ENCODE results near the gene RPA3.

DNA sequence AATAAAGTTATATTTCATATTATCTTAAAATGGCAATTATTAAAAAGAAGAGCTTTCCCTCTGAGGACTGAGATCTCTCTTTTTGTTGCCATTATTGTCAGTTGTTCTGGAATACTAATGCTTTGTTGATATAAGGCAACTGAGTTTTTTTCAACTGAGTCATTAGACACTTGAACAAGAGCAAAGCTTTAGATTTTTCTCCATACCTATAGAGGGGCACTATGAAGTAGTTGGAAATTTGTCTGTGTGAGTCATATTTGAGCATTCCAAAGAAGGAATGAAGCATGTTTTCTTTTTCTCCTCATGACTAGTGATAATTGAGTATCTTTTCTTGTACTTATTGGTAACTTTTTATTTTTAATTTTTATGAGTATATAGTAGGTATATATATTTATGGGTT is 24.5 kb downstream of the RPA3 start:
- TF ChIP-seq, protein P1, sequence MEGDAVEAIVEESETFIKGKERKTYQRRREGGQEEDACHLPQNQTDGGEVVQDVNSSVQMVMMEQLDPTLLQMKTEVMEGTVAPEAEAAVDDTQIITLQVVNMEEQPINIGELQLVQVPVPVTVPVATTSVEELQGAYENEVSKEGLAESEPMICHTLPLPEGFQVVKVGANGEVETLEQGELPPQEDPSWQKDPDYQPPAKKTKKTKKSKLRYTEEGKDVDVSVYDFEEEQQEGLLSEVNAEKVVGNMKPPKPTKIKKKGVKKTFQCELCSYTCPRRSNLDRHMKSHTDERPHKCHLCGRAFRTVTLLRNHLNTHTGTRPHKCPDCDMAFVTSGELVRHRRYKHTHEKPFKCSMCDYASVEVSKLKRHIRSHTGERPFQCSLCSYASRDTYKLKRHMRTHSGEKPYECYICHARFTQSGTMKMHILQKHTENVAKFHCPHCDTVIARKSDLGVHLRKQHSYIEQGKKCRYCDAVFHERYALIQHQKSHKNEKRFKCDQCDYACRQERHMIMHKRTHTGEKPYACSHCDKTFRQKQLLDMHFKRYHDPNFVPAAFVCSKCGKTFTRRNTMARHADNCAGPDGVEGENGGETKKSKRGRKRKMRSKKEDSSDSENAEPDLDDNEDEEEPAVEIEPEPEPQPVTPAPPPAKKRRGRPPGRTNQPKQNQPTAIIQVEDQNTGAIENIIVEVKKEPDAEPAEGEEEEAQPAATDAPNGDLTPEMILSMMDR (IDR thresholded peaks at IDR 0.05; ENCODE audit: low read depth, low read length, poor library complexity, severe bottlenecking), result no peak
- no peak for TF ChIP-seq EZH2phosphoT487 (IDR thresholded peaks at IDR 0.05; ENCODE audit: borderline replicate concordance, low read length)

Measured in DOHH2 (cell line).